ENCODE measurements around the gene KIAA0408. TPM values are rescaled to one million over a fixed set of nuclear protein-coding genes. Genes with fewer than 3 reads are reported as not detected.
A peak's percentile ranks its signal among the peaks of the same experiment; 100 is the strongest.

Gene KIAA0408
- total RNA-seq, 1 donor from 2014 or later, result not detected

DNA sequence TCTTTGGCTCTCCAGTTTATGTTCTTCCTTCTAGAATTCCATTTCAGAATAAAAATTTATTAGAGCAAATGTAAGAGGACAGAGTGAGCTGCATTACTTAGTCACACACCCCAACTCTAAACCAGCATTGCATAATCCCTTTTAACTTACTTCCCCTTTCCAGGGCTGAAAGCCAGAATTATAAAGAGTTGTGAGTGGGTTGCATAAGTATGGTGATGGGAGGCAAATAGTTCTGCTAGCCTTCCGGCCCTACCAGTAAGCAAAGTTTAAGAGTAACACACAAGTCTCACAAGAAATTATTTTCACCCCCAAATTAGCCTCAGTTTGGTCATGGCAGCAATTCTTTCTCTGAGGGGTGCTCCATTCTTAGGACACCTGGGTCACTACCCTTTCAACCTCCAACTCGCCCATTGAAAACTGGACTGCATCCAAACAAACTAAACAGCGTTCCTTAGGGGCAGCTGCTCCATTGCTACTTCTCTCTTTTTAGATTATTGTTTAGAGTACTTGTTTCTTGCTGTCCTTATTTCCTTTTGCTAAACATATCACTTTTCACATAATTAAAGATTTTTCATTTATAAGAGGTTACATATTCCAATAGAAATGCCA, 1.6 kb downstream of the KIAA0408 start:
- TF ChIP-seq CTCF (IDR thresholded peaks at IDR 0.05), result no peak
- no peak for DNase-seq (ENCODE audit: low spot score in 2 of 2)
- H3K27ac ChIP-seq, result peak overlapping the region in 1 of 2 donors; percentile 32
- H3K27me3 ChIP-seq, result no peaks in the 10 kb centered on the region
- H3K36me3 ChIP-seq, result no peaks in the 10 kb centered on the region
- H3K4me1 ChIP-seq, result no peaks in the 10 kb centered on the region
- intact Hi-C loops (cut with DNase I), result loop anchor here (2.0 kb wide), 1 partner anchor 115 kb away; the partner anchor contains the start of gene ECHDC1
- peak overlapping the region in 1 of 2 donors; percentile 55 for H3K4me3 ChIP-seq
- H3K9me3 ChIP-seq, result no peaks in the 10 kb centered on the region

GRCh38 chr6:127456465-127456864, 2.7 kb downstream of the KIAA0408 start:
- Histone ChIP-seq H3K36me3 (no peaks in the 10 kb centered on the region), H3K27ac (peak overlapping the region in 1 of 2 donors; percentile 6), H3K4me3 (no peak overlapping the region), H3K27me3 (no peaks in the 10 kb centered on the region), H3K4me1 (no peaks in the 10 kb centered on the region), H3K9me3 (no peaks in the 10 kb centered on the region)
- TF ChIP-seq CTCF (IDR thresholded peaks at IDR 0.05), result no peak
- intact Hi-C loops (cut with DNase I), result no loop called here
- DNase-seq (ENCODE audit: low spot score in 2 of 2), result no peak

- Histone ChIP-seq H3K27ac (no peak overlapping the region), H3K4me3 (no peak overlapping the region), H3K27me3 (no peaks in the 10 kb centered on the region), H3K9me3 (no peaks in the 10 kb centered on the region), H3K36me3 (peaks cover 0 to 2% of the 10 kb centered on the region in 2 donors), H3K4me1 (no peaks in the 10 kb centered on the region)
- no peak for DNase-seq (ENCODE audit: low spot score in 2 of 2)
- intact Hi-C loops (cut with DNase I), result no loop called here
- no peak for TF ChIP-seq CTCF (IDR thresholded peaks at IDR 0.05)
Measured at GRCh38 chr6:127453845-127454619, 5.2 kb downstream of the KIAA0408 start.

- TF ChIP-seq CTCF (IDR thresholded peaks at IDR 0.05), result no peak
- Histone ChIP-seq H3K27ac (no peak overlapping the region), H3K9me3 (no peaks in the 10 kb centered on the region), H3K4me1 (no peaks in the 10 kb centered on the region), H3K27me3 (no peaks in the 10 kb centered on the region), H3K36me3 (peaks cover 0 to 3% of the 10 kb centered on the region in 2 donors), H3K4me3 (no peak overlapping the region)
- no peak for DNase-seq (ENCODE audit: low spot score in 2 of 2)
- intact Hi-C loops (cut with DNase I), result no loop called here
Measured at GRCh38 chr6:127452803-127453202, 6.4 kb downstream of the KIAA0408 start.

- Histone ChIP-seq H3K4me1 (no peaks in the 10 kb centered on the region), H3K36me3 (peaks cover 0 to 3% of the 10 kb centered on the region in 2 donors), H3K9me3 (no peaks in the 10 kb centered on the region), H3K27ac (no peak overlapping the region), H3K27me3 (no peaks in the 10 kb centered on the region), H3K4me3 (no peak overlapping the region)
- DNase-seq (ENCODE audit: low spot score in 2 of 2), result no peak
- intact Hi-C loops (cut with DNase I), result no loop called here
- TF ChIP-seq CTCF (IDR thresholded peaks at IDR 0.05), result no peak
Measured at GRCh38 chr6:127451388-127451787, 7.8 kb downstream of the KIAA0408 start.

All from ascending aorta (tissue), 2 donors.